ENCODE results near the gene BHLHE40.

- TF ChIP-seq POLR2A (IDR thresholded peaks at IDR 0.05; ENCODE audit: low read depth, low read length) (no peak), HCFC1 (IDR thresholded peaks at IDR 0.05; ENCODE audit: low read length) (no peak), EP300 (IDR thresholded peaks at IDR 0.05; ENCODE audit: borderline replicate concordance in 1 of 2, control insufficient read depth in 1 of 2, low read depth in 2 of 2, low read length in 2 of 2) (no peak), CTCF (IDR thresholded peaks at IDR 0.05 in 2 of 3, conservative IDR thresholded peaks at IDR 0.05 in 1 of 3; ENCODE audit: control insufficient read depth in 2 of 3, extremely low read depth in 1 of 3, insufficient read depth in 1 of 3, low read depth in 3 of 3, low read length in 3 of 3) (no peak)
Measured at GRCh38 chr3:5015056-5015455, 35.8 kb downstream of the BHLHE40 start.

Data from GM12878 (cell line).